Cortex of kidney (tissue), 1 donor: Measurements from ENCODE around the gene SFR1.
A peak's percentile ranks its signal among the peaks of the same experiment; 100 is the strongest.

Source experiments
- DNase-seq: peaks from one replicate; lab custom pipeline; 2025; lab: John Stamatoyannopoulos, UW

SFR1 gene

GRCh38 chr10:104121485-104122224 is at the start of gene SFR1:
Gene SFR1, plus strand, starts transcription at chr10:104122171. Its CDS starts 13 bp downstream, at chr10:104122184.
- DNase-seq = peak; percentile 63

DNA sequence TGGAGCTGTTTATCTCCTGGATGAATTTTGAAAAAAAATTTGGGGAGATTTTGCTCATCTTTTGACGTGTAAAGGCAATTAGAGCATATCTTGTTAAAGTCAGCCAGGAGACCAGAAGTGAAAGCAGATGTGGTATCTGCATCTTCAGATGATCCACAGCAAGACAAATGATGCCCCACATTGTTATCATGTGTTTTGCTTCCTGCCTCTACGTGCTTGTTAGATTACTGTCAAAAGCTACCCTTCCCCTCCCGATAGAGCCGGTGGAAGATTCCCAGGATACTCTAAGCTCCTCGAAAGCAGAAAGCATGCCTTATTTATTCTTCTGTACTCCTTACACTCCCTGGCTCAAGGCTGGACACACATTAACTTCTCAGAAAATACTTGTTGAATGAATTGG is 49.2 kb upstream of the SFR1 start:
- no peak for DNase-seq

GRCh38 chr10:104074505-104074904 is 47.5 kb upstream of the SFR1 start:
- DNase-seq = no peak

GRCh38 chr10:104076743-104077160 is 45.2 kb upstream of the SFR1 start:
- DNase-seq = no peak

GRCh38 chr10:104077247-104077646 is 44.7 kb upstream of the SFR1 start:
- no peak for DNase-seq

DNA sequence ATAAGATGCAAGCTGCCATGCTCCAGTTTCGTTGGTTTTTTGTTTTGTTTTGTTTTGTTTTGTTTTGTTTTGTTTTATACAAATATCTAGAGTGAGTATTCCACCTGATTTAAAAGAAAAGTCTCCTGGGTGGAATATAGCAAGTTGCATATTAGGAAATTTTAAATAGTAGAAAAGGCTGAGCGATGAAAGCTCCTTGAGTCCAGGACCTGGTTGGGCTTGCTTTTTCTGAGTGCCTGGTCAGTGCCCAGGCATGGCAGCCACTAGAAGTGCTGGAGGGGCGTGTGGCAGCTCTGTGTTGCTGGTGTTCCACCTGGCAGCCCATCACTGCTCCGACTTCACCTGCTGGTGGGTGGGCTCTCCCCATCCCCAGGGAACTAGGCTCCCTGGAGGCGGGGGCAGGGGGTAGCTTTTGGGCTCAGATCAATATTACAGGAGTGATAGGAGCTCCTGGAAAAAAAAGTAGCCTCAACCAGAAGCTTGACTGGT is 44.3 kb upstream of the SFR1 start:
- DNase-seq = no peak

DNA sequence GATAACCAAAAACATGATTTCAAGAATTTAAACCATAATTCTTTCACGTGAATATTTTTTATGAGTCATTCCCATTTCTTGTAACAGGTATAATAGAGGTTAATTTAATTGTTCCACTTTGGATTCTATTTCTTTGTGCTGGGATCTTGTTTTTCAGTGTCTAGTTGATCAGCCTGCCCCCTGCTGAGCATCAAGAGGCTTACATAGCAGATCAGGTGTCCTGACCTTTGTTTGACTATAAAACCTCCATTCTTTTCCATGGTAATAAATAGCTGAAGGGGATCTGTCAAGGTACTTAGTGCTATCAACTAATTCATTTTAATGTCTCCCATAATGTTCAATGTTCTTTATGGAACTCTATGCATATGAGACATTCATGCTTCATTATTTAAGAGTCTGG is 41.2 kb upstream of the SFR1 start:
- no peak for DNase-seq

DNA sequence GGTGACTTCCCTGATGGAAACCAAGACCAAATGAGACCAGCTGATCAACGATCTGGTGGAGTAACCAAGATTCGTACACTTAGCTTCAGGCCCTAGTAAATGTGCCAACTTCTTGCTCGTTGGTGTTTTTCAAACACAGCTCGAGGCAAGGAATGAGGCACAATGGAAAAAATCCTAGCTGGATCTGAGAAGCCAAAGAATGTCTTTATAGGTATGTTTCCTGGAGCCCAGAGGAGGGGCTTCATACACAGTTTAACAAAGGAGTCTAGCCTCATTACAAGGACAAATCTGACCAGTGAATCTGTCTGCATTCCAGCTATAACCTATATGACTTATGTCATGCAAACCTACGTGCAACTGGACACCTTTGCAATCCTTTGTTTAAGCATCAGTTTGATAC is 40.0 kb upstream of the SFR1 start:
- DNase-seq = no peak

DNA sequence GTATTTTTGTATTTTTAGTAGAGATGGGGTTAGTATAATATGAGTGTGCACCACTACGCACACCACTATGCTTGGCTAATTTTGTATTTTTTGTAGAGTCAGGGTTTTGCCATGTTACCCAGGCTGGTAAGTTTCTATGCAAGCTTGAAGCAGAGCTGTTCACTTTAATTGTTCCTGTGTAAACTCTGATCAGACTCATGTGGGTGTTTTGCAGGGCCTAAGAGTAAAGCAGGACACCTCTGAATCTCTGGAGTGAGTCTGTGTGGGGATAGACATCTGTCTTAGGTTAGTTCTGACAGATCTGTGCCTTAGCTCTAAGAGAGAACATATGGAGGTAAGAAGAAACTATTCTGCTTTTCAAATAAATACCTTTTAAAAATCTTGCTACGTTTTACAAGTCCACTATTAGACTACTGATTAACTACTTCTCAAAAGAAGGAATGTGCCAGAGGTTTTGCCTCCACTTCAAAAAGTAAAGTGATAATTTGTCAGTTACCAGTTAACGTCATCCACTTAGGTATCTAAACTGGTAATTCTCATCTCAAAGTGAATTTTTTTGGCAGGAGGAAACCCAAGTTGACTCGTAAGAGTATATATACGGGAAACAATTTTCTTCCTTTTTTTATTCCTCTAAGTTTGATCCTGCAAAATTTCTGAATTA is 37.4 kb upstream of the SFR1 start:
- DNase-seq = no peak

DNA sequence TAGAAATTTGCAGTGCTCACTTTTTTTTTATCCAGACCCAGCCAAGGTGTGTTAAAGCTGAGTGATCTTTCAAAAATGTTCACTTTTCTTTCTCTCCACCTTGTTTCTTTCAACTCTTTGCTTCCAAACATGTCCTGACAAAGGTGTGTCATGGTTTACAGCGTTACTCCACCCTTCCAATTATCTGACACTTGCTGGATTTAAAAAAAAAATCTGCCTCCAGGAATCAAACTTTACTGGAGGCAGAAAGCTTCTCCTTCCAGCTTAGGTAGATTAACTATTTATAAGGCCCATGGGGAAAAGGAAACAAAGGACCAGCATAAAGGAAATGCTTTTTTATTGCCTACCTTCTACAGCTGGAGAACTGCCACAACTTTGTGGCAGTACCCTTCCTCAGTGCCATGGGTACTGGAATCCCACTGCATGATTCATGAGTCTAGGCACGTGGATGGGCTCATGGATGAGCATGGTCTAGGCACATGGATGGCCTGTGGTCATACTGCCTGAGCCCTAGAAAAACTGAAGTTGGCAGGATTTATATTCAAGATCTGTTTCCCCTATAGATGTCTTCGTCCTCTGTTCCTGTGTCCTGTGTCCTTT is 36.1 kb upstream of the SFR1 start, which contains the start of gene COL17A1:
Gene COL17A1 (minus strand): TSS at position 80 of the 600 bp plus-strand sequence. CDS start 5,207 bp downstream, outside the sequence.
- no peak for DNase-seq

DNA sequence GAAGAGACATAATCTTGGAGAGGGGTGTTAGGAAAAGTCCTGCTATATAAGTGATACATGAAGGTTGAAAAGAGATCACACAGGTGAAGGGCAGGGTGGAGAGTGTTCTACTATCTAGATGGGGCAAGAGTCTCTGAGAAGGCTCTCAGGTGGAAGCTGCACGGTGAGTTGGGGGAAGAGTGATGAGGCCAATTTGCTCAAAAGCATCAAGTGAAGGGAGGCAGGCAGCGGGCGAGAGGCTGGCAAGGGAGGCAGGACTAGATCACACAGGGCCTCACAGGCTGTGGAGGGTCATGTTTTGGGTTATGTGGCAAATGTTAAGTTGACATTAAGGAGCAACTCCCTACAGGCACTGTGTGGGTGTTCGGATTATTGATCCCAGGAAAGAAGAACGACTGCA is 33.7 kb upstream of the SFR1 start:
- DNase-seq = no peak

- no peak for DNase-seq
These were observed 32.4 kb upstream of the SFR1 start for GRCh38 chr10:104089621-104090020.

- no peak for DNase-seq
These were observed 31.4 kb upstream of the SFR1 start for GRCh38 chr10:104090611-104091010.

GRCh38 chr10:104092749-104093148 is 29.2 kb upstream of the SFR1 start:
- no peak for DNase-seq

GRCh38 chr10:104096692-104097091 is 25.3 kb upstream of the SFR1 start:
- no peak for DNase-seq

DNA sequence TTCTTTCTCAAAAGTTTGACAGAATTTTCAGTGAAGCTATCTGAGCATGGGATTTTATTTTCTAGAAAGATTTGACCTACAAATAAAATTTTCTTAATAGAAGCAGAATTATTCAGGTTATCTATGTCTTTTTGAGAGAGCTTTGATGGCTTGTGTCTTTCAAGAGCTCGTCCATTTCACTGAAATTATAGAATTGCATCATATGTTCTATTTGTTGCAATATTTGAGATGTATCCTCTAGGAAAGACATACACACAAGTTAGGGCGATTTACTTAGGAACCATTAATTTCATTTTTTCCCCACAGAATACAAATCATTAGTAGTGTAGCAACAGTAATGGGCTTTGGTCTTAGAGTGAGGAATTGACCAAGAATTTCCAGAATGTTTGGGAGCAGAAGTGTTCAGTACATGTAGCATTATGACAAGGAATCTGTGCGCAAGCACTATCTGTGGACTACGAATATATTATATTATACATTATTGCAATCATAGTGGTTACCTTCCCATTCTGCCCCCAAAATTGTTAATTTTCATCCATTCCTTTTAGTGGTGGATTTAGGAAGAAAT is 23.5 kb upstream of the SFR1 start:
- no peak for DNase-seq

DNA sequence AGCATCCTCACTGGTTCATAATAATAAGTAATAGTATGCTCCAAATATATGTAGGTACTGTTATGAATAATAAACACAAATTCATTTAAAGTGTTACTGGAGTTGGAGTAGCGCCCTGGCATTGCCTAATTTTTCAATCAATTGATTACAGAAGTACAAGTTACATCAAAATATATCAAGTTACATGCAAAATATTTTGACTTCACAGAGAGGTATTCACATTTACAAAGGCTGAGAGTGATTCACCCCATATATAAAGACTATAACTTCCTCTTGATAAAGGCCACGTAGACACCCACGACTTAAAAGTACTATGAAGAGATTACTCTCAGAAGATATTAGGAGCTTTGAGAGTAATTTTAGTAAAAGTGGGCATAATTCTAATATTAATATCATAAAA is 22.7 kb upstream of the SFR1 start:
- no peak for DNase-seq

- DNase-seq = no peak
These were observed 22.0 kb upstream of the SFR1 start for GRCh38 chr10:104099941-104100340.

DNA sequence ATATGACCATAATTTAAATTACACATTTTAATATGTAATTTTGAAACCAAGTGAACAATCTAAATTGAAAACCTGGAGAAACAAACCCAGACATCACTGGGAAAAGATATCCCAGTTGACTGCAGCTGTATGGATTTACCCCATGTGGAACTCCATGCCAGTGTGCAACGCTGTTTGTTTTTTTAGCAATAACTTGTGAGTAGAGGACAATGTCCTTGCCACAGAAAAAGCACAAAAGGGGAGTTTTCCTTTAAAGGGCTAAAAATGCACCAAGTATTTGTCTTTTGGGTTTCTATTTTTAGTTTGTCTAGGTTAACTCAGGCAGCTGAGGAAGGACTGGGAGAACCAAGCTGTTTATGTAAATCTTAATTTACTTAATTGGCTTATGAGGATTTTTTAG is 21.2 kb upstream of the SFR1 start:
- no peak for DNase-seq

DNA sequence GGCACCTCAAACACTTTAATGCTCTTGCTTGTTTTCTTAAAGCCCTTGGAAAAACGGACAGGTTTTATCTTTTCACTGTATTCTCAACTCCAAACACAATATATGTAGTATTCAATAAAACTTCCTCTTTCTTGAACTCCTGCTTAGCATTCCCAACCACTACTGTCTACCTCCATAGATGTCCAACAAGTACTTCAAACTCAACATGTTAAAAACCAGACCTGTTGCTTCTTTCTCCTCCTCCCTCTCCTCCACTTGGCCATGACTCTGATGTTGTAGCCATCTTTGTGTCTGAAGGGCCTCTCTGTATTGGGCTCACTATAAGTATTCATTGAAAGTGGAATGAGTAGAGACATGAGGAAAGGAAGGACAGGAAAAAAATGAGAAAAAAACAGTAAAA is 20.1 kb upstream of the SFR1 start:
- no peak for DNase-seq

- DNase-seq = no peak
These were observed 18.0 kb upstream of the SFR1 start for GRCh38 chr10:104103956-104104355.

DNA sequence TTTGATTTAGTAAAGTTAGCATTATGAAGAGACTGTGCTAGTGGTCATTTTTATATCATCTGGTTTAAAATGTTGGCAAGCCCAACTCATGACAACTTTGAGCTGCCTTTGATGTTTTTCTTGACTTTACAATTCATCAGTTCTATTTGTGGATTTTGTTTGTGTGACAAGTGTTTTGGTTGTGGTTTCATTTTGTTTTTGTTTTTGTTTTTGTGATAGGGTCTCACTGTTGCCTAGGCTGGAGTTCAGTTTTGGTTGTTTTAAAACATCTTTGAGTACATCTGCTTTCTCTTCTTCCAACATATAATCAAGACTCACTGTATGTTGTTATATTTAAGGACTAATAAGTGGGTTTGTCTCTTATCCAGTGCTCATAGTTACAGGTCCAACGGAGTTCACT is 17.6 kb upstream of the SFR1 start:
- DNase-seq = no peak

- DNase-seq = no peak
These were observed 17.0 kb upstream of the SFR1 start for GRCh38 chr10:104104926-104105325.
